LNCAP (cell line): ENCODE results near the gene MT1M.

Experiments used
- TF ChIP-seq, protein P1 (sequence below): fragments of 450-650 bp; IDR thresholded peaks from 2 replicates; pipeline ENCODE4 v1.5.1; 2017; ENCODE audit warnings: mild to moderate bottlenecking

The MT1M gene

DNA sequence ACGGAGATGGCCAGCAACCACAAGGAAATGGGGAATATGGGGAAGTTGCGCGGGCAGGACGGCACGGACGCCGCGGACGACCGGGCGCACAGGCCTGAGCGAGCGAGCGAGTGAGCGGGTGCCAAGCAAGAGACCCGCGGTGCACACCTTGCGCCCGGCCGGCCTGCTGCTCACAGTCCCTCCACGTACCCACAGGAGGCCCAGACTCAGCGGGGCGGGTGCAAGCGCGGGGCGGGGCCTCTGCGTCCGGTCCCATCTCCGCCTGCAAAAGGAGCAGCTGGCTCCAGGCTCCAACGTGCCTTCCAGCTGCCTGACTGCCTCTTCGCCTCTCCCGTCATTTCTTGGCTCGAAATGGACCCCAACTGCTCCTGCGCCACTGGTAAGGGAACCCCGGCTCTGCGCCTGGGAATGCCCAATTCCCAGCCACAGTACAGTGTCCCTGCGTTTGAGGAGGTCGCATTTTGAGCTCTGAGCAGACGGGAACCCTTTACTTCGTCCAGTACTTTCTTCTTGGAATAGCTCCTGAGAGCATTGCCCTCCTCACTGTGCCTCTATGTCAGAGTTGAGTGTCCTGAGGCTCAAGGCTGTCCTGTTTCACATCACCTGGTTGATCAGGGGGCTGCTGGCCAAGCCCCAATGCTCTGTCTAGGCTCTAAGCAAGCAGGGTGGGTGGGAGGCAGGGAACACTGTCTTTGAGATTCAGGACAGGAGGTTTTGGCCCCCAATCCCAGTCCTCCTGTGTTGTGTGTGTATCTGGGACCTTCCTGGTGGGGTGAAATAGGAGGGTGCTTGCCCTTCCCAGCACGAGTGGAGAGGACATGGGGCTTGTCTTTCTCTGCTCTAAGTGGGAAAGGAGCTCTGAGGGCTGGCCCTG lies 15.0 kb upstream of the MT1M start:
- TF ChIP-seq, protein P1, sequence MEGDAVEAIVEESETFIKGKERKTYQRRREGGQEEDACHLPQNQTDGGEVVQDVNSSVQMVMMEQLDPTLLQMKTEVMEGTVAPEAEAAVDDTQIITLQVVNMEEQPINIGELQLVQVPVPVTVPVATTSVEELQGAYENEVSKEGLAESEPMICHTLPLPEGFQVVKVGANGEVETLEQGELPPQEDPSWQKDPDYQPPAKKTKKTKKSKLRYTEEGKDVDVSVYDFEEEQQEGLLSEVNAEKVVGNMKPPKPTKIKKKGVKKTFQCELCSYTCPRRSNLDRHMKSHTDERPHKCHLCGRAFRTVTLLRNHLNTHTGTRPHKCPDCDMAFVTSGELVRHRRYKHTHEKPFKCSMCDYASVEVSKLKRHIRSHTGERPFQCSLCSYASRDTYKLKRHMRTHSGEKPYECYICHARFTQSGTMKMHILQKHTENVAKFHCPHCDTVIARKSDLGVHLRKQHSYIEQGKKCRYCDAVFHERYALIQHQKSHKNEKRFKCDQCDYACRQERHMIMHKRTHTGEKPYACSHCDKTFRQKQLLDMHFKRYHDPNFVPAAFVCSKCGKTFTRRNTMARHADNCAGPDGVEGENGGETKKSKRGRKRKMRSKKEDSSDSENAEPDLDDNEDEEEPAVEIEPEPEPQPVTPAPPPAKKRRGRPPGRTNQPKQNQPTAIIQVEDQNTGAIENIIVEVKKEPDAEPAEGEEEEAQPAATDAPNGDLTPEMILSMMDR = no peak

DNA sequence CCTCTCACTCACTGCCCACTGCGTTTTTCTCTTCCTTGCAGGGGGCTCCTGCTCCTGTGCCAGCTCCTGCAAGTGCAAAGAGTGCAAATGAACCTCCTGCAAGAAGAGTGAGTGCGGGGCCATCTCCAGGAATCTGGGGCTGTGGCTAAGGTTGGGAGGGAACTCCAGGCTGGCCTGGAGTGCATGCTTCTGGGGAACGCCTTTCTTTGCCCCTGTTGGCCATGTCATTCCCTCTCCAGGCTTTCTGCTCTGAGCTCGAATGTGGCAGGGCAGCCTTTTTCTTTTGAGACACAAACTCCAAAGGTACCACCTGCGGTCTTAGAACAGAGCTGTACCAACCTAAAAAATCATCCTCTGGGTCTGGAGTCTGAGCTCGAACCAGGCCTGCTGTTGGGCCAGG lies 14.3 kb upstream of the MT1M start:
- TF ChIP-seq, protein P1 = no peak

DNA sequence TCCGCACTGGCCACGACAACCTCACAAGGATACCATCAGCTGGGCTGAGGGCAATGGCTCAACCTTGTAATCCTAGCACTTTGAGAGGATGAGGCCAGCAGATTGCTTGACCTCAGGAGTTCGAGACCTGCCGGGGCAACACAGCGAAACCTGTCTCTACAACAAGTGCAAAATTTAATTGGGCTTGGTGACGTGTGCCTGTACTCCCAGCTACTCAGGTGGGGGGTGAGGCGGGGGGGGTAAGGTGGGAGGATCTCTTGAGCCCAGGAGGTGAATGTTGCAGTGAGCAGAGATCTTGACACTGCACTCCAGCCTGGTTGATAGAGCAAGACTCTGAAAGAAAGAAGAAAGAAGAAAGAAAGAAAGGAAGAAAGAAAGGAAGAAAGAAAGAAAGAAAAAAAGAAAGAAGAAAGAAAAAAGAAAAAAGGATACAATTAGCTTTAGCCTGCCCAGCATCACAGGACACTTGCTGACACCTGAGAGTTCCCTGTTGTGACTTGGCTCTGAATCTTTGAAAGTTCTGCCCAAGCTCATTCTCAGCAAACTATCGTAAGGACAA lies 12.0 kb upstream of the MT1M start:
- TF ChIP-seq, protein P1 = no peak

DNA sequence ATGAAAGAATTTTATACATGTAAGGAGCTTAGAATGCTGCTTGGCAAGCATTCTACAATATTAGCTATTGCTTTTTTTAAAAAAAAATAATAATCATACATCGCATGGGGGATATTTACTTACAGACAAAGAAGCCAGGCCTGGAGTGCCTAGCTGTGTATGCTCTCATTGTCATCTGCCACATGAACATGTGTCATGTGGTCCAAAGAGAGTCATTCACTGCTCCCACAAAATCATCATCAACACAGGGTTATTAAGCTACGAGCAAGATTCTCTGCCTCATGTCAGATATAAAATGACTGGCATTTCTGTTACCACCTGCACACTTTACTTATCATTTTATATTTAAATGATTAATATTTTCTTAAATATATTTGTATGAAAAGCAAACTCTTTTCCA lies 8.8 kb upstream of the MT1M start:
- TF ChIP-seq, protein P1 = no peak

DNA sequence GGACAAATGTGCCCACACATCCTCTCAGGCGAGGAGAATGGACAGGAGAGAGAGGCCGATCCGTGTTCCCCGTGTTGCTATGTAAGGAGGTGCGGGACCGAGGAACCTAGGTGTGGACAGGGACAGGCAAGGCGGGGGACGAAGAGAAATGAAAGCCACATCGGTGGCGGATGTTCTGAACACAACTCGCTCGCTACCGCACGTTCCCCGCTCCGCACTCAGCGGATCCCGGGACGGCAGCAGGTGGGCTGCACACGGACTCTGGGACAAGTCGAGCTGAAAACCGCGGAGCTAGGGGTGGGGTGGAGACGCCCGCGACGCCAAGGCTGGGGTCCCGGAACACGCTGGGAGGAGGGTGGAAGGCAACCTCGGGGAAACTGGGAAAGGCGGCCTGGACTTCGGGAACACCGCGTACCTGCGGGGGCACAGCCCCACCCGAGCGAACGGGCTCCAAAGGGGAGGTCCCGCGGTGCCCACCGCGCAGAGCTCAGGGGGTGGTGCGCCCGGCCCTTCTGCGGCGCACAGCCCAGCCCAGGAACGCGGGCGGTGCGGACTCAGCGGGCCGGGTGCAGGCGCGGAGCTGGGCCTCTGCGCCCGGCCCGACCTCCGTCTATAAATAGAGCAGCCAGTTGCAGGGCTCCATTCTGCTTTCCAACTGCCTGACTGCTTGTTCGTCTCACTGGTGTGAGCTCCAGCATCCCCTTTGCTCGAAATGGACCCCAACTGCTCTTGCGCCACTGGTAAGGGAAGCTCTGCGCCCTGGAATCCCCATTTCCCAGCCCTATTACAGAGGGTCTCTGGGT lies 7.1 kb upstream of the MT1M start, which contains the start of gene MT1E:
MT1E (plus strand) TSS at position 642 of the 803 bp plus-strand sequence; CDS start at position 713, 71 bp downstream.
- TF ChIP-seq, protein P1 = no peak

DNA sequence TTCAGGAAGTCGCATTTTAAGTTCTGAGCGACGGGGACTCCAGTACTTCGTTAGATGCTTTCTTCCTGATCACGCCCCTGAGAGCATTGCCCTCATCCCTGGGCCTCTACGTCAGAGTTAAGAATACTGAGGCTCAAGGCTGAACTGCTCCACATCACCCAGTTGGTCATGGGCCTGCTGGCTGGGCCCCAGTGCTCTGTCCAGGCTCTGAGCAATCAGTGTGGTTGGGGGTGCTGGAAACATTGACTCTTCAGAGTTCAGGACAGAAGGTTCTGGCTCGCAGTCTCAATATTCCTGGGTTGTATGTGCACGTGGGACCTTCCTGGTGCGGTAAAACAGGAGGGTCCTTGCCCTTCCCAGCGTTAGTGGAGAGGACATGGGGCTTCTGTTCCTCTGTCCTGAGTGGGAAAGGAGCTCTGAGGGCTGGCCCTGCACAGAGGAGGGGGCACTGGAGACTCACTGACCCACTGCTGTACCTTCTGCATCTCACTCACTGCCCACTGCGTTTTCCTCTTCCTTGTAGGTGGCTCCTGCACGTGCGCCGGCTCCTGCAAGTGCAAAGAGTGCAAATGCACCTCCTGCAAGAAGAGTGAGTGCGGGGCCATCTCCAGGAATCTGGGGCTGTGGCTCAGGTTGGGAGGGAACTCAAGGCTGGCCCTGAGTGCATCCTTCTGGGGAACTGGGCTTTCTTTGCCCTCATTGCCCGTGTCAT lies 6.4 kb upstream of the MT1M start:
- TF ChIP-seq, protein P1 = no peak

DNA sequence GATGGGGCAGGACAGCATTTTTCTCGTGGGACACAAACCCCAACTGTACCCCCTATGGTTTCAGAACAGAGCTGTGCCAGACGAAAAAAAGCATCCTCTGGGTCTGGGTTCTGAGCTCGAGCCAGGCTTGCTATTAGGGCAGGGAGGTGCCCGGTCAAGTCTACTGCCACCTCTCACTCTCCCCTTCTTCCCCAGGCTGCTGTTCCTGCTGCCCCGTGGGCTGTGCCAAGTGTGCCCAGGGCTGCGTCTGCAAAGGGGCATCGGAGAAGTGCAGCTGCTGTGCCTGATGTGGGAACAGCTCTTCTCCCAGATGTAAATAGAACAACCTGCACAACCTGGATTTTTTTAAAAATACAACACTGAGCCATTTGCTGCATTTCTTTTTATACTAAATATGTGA lies 5.8 kb upstream of the MT1M start:
- TF ChIP-seq, protein P1 = no peak
